KOPT-K1 (cell line): ENCODE measurements around the gene CCDC17.

Experiments used
- H3K27ac ChIP-seq: fragments of 200-600 bp; sonication (generic); 2 replicates; pipeline ENCODE4 v1.5.1; 2016; ENCODE audit warnings: antibody characterized with exemption, mild to moderate bottlenecking, low read depth, low read length; ENCODE audit not compliant: poor library complexity, severe bottlenecking
- H3K36me3 ChIP-seq: fragments of 200-600 bp; sonication (generic); 2 replicates; pipeline ENCODE4 v1.5.1; 2017; ENCODE audit warnings: antibody characterized with exemption, mild to moderate bottlenecking, low read length, moderate library complexity; ENCODE audit not compliant: insufficient read depth
- H3K9me3 ChIP-seq: fragments of 200-600 bp; sonication (generic); 2 replicates; pipeline ENCODE4 v1.5.1; 2017; ENCODE audit warnings: antibody characterized with exemption, low read length, mild to moderate bottlenecking; ENCODE audit not compliant: insufficient read depth, poor library complexity, severe bottlenecking

CCDC17 gene

GRCh38 chr1:45570631-45571030 lies 53.2 kb downstream of the CCDC17 start:
- Histone ChIP-seq H3K36me3 (peaks cover 58% of the 10 kb centered on the region), H3K9me3 (no peaks in the 10 kb centered on the region), H3K27ac (no peak overlapping the region)
